MCF 10A (cell line): ENCODE results near the gene CCDC137. TPM values are rescaled to one million over a fixed set of nuclear protein-coding genes. Genes with fewer than 3 reads are reported as not detected.

Experiments
- BruUV-seq: library from RNA; stranded (reverse); fragments of 400-500 nt; replicated peaks from 2 replicates; lab custom pipeline; 2021; lab: Mats Ljungman, UMichigan
- CTCF ChIA-PET: fragments of 300-600 bp; sonication (Branson Sonifier 250); formaldehyde crosslinking; extraction: SDS; loops from one replicate; lab custom pipeline; 2021; ENCODE audit warnings: antibody characterized with exemption, inconsistent platforms; lab: Yijun Ruan, JAX
- POLR2A ChIA-PET: fragments of 300-600, 350-650 bp; sonication (Branson Sonifier 250); formaldehyde crosslinking; extraction: SDS; loops from one replicate; lab custom pipeline; 2020; ENCODE audit warnings: antibody characterized with exemption, inconsistent platforms; lab: Yijun Ruan, JAX
- DNase-seq: peaks from one replicate; pipeline ENCODE4 v3.0.0-alpha.2; 2018; ENCODE audit not compliant: unreplicated experiment
- H3K27ac Mint-ChIP-seq: one replicate; pipeline ENCODE4 v1.8.0; 2022; ENCODE audit warnings: mild to moderate bottlenecking, low read depth, mixed read lengths; ENCODE audit not compliant: unreplicated experiment
- H3K27me3 Mint-ChIP-seq: one replicate; pipeline ENCODE4 v1.8.0; 2022; ENCODE audit warnings: mixed read lengths; ENCODE audit not compliant: insufficient read depth, unreplicated experiment
- H3K36me3 Mint-ChIP-seq: one replicate; pipeline ENCODE4 v1.8.0; 2022; ENCODE audit warnings: mild to moderate bottlenecking, moderate library complexity, mixed read lengths; ENCODE audit not compliant: insufficient read depth, unreplicated experiment
- H3K4me1 Mint-ChIP-seq: one replicate; pipeline ENCODE4 v1.8.0; 2022; ENCODE audit warnings: mixed read lengths; ENCODE audit not compliant: insufficient read depth, unreplicated experiment
- H3K4me3 Mint-ChIP-seq: one replicate; pipeline ENCODE4 v1.8.0; 2022; ENCODE audit warnings: mild to moderate bottlenecking, moderate library complexity, mixed read lengths; ENCODE audit not compliant: unreplicated experiment
- H3K9me3 Mint-ChIP-seq: one replicate; pipeline ENCODE4 v1.8.0; 2022; ENCODE audit warnings: mixed read lengths; ENCODE audit not compliant: unreplicated experiment
- intact Hi-C: fragments of 100-400 bp; cut with micrococcal nuclease; formaldehyde crosslinking; loops from 2 replicates; pipeline ENCODE4 v1.14.1; 2022
- total RNA-seq: library from RNA; stranded (reverse); gene quantifications from 2 replicates; pipeline ENCODE4 v1.2.3, GENCODE V29; 2022
- TF ChIP-seq, protein P1 (sequence below): fragments of 200-600 bp; IDR thresholded peaks from one replicate; pipeline ENCODE4 v1.8.0; 2022; ENCODE audit warnings: antibody characterized with exemption, mild to moderate bottlenecking; ENCODE audit not compliant: unreplicated experiment

Gene CCDC137
- total RNA-seq, 1 experiment from 2014 or later, result 27.1 TPM

DNA sequence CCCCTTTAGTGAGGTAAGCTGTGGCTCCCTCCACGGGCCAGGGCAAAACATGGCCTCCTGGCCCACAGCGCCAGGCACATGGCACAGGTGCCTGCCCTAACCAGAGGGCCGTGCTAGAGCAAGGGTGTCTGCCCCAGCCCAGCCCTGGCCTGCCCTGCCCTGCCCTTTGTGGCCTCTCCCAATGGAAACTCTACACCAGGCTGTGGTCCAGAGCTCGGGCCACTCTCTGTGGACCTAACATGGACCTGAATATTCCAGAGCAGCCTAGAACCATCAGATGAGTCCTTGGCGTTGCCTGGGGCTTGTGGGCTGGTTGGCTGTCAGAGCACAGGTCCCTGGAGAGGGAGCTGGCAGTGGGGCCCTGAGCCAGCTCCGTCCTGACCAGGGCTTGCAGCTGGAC, 28.7 kb downstream of the CCDC137 start:
- BruUV-seq, result no TSS peak
- CTCF ChIA-PET, result interaction anchor here (0.5 to 0.6 kb wide), 2 partner anchors 7 to 98 kb away, joined by 3 read pairs; no protein-coding TSS in a partner anchor
- POLR2A ChIA-PET, result interaction anchor here (0.6 to 3.3 kb wide), 3 partner anchors 11 to 29 kb away, joined by 3 to 19 read pairs (median 5); partner anchors contain the start of genes ARL16, CCDC137, HGS and OXLD1

DNA sequence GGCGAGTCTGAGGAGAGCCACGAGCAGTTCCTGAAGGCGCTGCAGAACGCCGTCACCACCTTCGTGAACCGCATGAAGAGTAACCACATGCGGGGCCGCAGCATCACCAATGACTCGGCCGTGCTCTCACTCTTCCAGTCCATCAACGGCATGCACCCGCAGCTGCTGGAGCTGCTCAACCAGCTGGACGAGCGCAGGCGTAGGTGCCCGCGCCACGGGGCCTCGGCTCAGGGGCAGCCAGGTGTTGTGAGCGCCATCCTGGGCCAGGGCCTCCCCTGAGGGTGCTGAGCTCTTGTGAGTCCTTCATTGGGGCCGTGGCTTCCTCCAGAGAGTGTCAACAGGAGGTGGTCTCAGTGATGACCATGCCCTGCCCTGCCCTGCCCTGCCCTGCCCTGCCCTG, 29.3 kb downstream of the CCDC137 start:
- no peak for DNase-seq
- ChIA-PET CTCF (no interaction called here), POLR2A (interaction anchor here (0.6 to 3.3 kb wide), 3 partner anchors 11 to 85 kb away, joined by 3 to 19 read pairs (median 5); partner anchors contain the start of genes ARL16, CCDC137, HGS and OXLD1)
- peaks cover 58% of the 10 kb centered on the region for H3K36me3 Mint-ChIP-seq
- BruUV-seq, result no TSS peak
- no peak overlapping the region for H3K4me3 Mint-ChIP-seq
- no peaks in the 10 kb centered on the region for H3K9me3 Mint-ChIP-seq
- peaks cover 3% of the 10 kb centered on the region for H3K4me1 Mint-ChIP-seq
- TF ChIP-seq, protein P1, sequence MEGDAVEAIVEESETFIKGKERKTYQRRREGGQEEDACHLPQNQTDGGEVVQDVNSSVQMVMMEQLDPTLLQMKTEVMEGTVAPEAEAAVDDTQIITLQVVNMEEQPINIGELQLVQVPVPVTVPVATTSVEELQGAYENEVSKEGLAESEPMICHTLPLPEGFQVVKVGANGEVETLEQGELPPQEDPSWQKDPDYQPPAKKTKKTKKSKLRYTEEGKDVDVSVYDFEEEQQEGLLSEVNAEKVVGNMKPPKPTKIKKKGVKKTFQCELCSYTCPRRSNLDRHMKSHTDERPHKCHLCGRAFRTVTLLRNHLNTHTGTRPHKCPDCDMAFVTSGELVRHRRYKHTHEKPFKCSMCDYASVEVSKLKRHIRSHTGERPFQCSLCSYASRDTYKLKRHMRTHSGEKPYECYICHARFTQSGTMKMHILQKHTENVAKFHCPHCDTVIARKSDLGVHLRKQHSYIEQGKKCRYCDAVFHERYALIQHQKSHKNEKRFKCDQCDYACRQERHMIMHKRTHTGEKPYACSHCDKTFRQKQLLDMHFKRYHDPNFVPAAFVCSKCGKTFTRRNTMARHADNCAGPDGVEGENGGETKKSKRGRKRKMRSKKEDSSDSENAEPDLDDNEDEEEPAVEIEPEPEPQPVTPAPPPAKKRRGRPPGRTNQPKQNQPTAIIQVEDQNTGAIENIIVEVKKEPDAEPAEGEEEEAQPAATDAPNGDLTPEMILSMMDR, result no peak
- H3K27me3 Mint-ChIP-seq, result no peaks in the 10 kb centered on the region
- no peak overlapping the region for H3K27ac Mint-ChIP-seq
- intact Hi-C loops, result no loop called here

More for the DNA sequence above, 28.7 kb downstream of the CCDC137 start:
- Mint-ChIP-seq H3K27me3 (no peaks in the 10 kb centered on the region), H3K4me1 (no peaks in the 10 kb centered on the region), H3K4me3 (no peak overlapping the region), H3K36me3 (peaks cover 52% of the 10 kb centered on the region), H3K27ac (no peak overlapping the region), H3K9me3 (no peaks in the 10 kb centered on the region)
- DNase-seq, result no peak
- intact Hi-C loops, result no loop called here
- TF ChIP-seq, protein P1, result no peak

DNA sequence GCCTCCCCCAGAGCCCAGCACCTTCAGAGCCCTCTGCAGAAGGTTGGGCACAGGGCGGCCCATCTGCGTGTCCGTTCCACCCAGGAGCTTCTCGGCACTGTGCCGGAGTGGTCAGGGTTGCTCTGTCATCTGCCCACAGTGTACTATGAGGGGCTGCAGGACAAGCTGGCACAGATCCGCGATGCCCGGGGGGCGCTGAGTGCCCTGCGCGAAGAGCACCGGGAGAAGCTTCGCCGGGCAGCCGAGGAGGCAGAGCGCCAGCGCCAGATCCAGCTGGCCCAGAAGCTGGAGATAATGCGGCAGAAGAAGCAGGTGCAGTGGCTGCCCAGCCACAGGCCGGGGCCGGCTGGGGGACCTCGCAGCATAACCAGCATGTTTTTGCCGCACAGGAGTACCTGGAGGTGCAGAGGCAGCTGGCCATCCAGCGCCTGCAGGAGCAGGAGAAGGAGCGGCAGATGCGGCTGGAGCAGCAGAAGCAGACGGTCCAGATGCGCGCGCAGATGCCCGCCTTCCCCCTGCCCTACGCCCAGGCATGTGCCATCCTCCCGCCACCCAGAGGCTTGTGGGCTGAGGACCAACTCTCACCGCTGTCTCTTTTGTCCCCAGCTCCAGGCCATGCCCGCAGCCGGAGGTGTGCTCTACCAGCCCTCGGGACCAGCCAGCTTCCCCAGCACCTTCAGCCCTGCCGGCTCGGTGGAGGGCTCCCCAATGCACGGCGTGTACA, 29.8 kb downstream of the CCDC137 start:
- CTCF ChIA-PET, result no interaction called here
- POLR2A ChIA-PET, result interaction anchor here (0.6 to 3.3 kb wide), 3 partner anchors 12 to 85 kb away, joined by 3 to 19 read pairs (median 5); partner anchors contain the start of genes ARL16, CCDC137, HGS and OXLD1
- intact Hi-C loops, result no loop called here

More for the DNA sequence above, 29.8 kb downstream of the CCDC137 start:
- H3K36me3 Mint-ChIP-seq, result peaks cover 58% of the 10 kb centered on the region
- H3K27ac Mint-ChIP-seq, result no peak overlapping the region
- TF ChIP-seq, protein P1, result no peak
- DNase-seq, result no peak
- no peak overlapping the region for H3K4me3 Mint-ChIP-seq
- BruUV-seq, result TSS peak; percentile 29
- H3K27me3 Mint-ChIP-seq, result no peaks in the 10 kb centered on the region
- peaks cover 6% of the 10 kb centered on the region for H3K4me1 Mint-ChIP-seq
- no peaks in the 10 kb centered on the region for H3K9me3 Mint-ChIP-seq
